Glutamatergic neuron (in vitro differentiated cells): ENCODE results near the gene LYST. TPM values are rescaled to one million over a fixed set of nuclear protein-coding genes. Genes with fewer than 3 reads are reported as not detected.
"Not testable (repeated sequence)": the region's sequence is repeated elsewhere in the genome, so short reads cannot be mapped to it uniquely, and the experiment has no call there.

Source experiments
- DNase-seq: peaks from one replicate; pipeline ENCODE4 v3.0.0; 2022
- H3K27ac Mint-ChIP-seq: one replicate; pipeline ENCODE4 v1.8.0; 2020; ENCODE audit warnings: mild to moderate bottlenecking, mixed read lengths, inconsistent platforms; ENCODE audit not compliant: unreplicated experiment
- H3K27me3 Mint-ChIP-seq: one replicate; pipeline ENCODE4 v1.8.0; 2020; ENCODE audit warnings: mild to moderate bottlenecking, moderate library complexity, mixed read lengths, inconsistent platforms; ENCODE audit not compliant: unreplicated experiment
- H3K36me3 Mint-ChIP-seq: one replicate; pipeline ENCODE4 v1.8.0; 2020; ENCODE audit warnings: mild to moderate bottlenecking, mixed read lengths, inconsistent platforms; ENCODE audit not compliant: unreplicated experiment
- H3K4me1 Mint-ChIP-seq: one replicate; pipeline ENCODE4 v1.8.0; 2020; ENCODE audit warnings: mild to moderate bottlenecking, low read depth, mixed read lengths, inconsistent platforms; ENCODE audit not compliant: unreplicated experiment
- H3K4me3 Mint-ChIP-seq: one replicate; pipeline ENCODE4 v1.8.0; 2020; ENCODE audit warnings: mild to moderate bottlenecking, mixed read lengths, inconsistent platforms; ENCODE audit not compliant: unreplicated experiment
- H3K9me3 Mint-ChIP-seq: one replicate; pipeline ENCODE4 v1.8.0; 2020; ENCODE audit warnings: mild to moderate bottlenecking, moderate library complexity, mixed read lengths, inconsistent platforms; ENCODE audit not compliant: unreplicated experiment
- CTCF ChIP-seq: fragments of 200-600 bp; sonication (generic); IDR thresholded peaks from one replicate; pipeline ENCODE4 v1.5.0; 2021; ENCODE audit not compliant: partially characterized antibody, unreplicated experiment
- total RNA-seq: library from RNA; stranded (reverse); fragmentation: NEBNext Ultra II Directional; extraction: Animal tissue kit (Norgen Biotek cat#: 25700); gene quantifications from one replicate; pipeline ENCODE4 v1.2.1, GENCODE V29; 2021; ENCODE audit not compliant: unreplicated experiment

Gene LYST
- total RNA-seq, 1 donor from 2014 or later = 33.6 TPM

GRCh38 chr1:235802573-235803346 is 63.9 kb downstream of the LYST start:
- H3K4me1 Mint-ChIP-seq = peaks cover 6% of the 10 kb centered on the region
- no peak for DNase-seq
- no peaks in the 10 kb centered on the region for H3K9me3 Mint-ChIP-seq
- H3K27me3 Mint-ChIP-seq = no peaks in the 10 kb centered on the region
- H3K36me3 Mint-ChIP-seq = no peaks in the 10 kb centered on the region
- no peak overlapping the region for H3K4me3 Mint-ChIP-seq
- TF ChIP-seq CTCF = no peak
- no peak overlapping the region for H3K27ac Mint-ChIP-seq

GRCh38 chr1:235799264-235799663 is 67.4 kb downstream of the LYST start:
- no peak for TF ChIP-seq CTCF
- H3K4me3 Mint-ChIP-seq = no peak overlapping the region
- H3K36me3 Mint-ChIP-seq = no peaks in the 10 kb centered on the region
- H3K9me3 Mint-ChIP-seq = no peaks in the 10 kb centered on the region
- no peak for DNase-seq
- no peaks in the 10 kb centered on the region for H3K4me1 Mint-ChIP-seq
- H3K27me3 Mint-ChIP-seq = no peaks in the 10 kb centered on the region
- H3K27ac Mint-ChIP-seq = no peak overlapping the region

- no peak overlapping the region for H3K27ac Mint-ChIP-seq
- H3K9me3 Mint-ChIP-seq = no peaks in the 10 kb centered on the region
- H3K4me1 Mint-ChIP-seq = no peaks in the 10 kb centered on the region
- DNase-seq = no peak
- no peaks in the 10 kb centered on the region for H3K36me3 Mint-ChIP-seq
- no peak for TF ChIP-seq CTCF
- no peaks in the 10 kb centered on the region for H3K27me3 Mint-ChIP-seq
- H3K4me3 Mint-ChIP-seq = no peak overlapping the region
Measured at GRCh38 chr1:235791532-235792060, 75.1 kb downstream of the LYST start.

- H3K9me3 Mint-ChIP-seq = no peaks in the 10 kb centered on the region
- H3K4me3 Mint-ChIP-seq = no peak overlapping the region
- no peak for DNase-seq
- TF ChIP-seq CTCF = no peak
- no peak overlapping the region for H3K27ac Mint-ChIP-seq
- no peaks in the 10 kb centered on the region for H3K27me3 Mint-ChIP-seq
- H3K36me3 Mint-ChIP-seq = no peaks in the 10 kb centered on the region
- peaks cover under 1% of the 10 kb centered on the region for H3K4me1 Mint-ChIP-seq
Measured at GRCh38 chr1:235790123-235790522, 76.6 kb downstream of the LYST start.

- not testable (repeated sequence) for H3K4me3 Mint-ChIP-seq
Measured at GRCh38 chr1:235786227-235786898, 80.3 kb downstream of the LYST start.

More at GRCh38 chr1:235786227-235786898, 80.3 kb downstream of the LYST start:
- H3K27me3 Mint-ChIP-seq, H3K27ac Mint-ChIP-seq, H3K9me3 Mint-ChIP-seq, DNase-seq, H3K36me3 Mint-ChIP-seq, H3K4me1 Mint-ChIP-seq: not testable (repeated sequence)
